ENCODE results near the gene TLR9. TPM values are rescaled to one million over a fixed set of nuclear protein-coding genes. Genes with fewer than 3 reads are reported as not detected.
A peak's percentile ranks its signal among the peaks of the same experiment; 100 is the strongest.

TLR9 gene
- total RNA-seq, 1 experiment from 2014 or later, result not detected

GRCh38 chr3:52246264-52246620 lies 20.8 kb upstream of the TLR9 start:
- ATAC-seq (peak; percentile 2), DNase-seq (no peak)
- TSS peak; percentile 18 for BruUV-seq (replicated peaks)
- Histone ChIP-seq H3K4me1 (ENCODE audit: insufficient read depth, low read length) (peaks cover 31% of the 10 kb centered on the region), H3K9me2 (replicated peaks; ENCODE audit: low read length) (no peaks in the 10 kb centered on the region), H3K4me2 (ENCODE audit: low read length) (peak overlapping the region; percentile 88), H3K9ac (ENCODE audit: low read length) (peak overlapping the region; percentile 43), H3K27ac (ENCODE audit: low read length) (no peak overlapping the region), H3F3A (ENCODE audit: low read length, unreplicated experiment) (peaks cover 4% of the 10 kb centered on the region), H3K4me3 (ENCODE audit: low read length) (peak overlapping the region; percentile 76), H3K36me3 (ENCODE audit: low read depth, low read length) (peaks cover 2% of the 10 kb centered on the region; the same call in 1 of the 2 replicates), H4K20me1 (ENCODE audit: low read length) (no peaks in the 10 kb centered on the region), H3K9me3 (ENCODE audit: low read length) (no peaks in the 10 kb centered on the region), H2AFZ (ENCODE audit: low read length) (peak overlapping the region; percentile 86), H3K27me3 (ENCODE audit: low read length) (no peaks in the 10 kb centered on the region), H3K79me2 (ENCODE audit: low read length) (no peaks in the 10 kb centered on the region)
- intact Hi-C loops (cut with micrococcal nuclease), result no loop called here
- TF ChIP-seq CTCF (conservative IDR thresholded peaks at IDR 0.05; ENCODE audit: low read depth, low read length), result no peak
- ChIA-PET POLR2A (ENCODE audit: unreplicated experiment) (interaction anchor here (0.6 to 1.0 kb wide), 3 partner anchors 30 to 303 kb away, joined by 3 to 14 read pairs (median 4); partner anchors contain the start of gene POC1A), CTCF (interaction anchor here (0.6 to 1.0 kb wide), 4 partner anchors 32 to 239 kb away, joined by 3 to 4 read pairs (median 4); partner anchors contain the start of gene WDR82)

GRCh38 chr3:52245322-52246263 lies 20.1 kb upstream of the TLR9 start, which contains the start of gene PPM1M:
Gene PPM1M, plus strand, starts transcription at chr3:52245759. Its CDS starts 66 bp downstream, at chr3:52245825.
- Histone ChIP-seq H3K27ac (ENCODE audit: low read length) (no peak within 1 kb of the TSS), H3K27me3 (ENCODE audit: low read length) (no peaks in the 10 kb centered on the region), H3K4me2 (ENCODE audit: low read length) (peak within 1 kb of the TSS; percentile 88), H3K4me3 (ENCODE audit: low read length) (peak within 1 kb of the TSS; percentile 76), H3K4me1 (ENCODE audit: insufficient read depth, low read length) (peaks cover 31% of the 10 kb centered on the region), H2AFZ (ENCODE audit: low read length) (peak within 1 kb of the TSS; percentile 86), H3K9me2 (replicated peaks; ENCODE audit: low read length) (no peaks in the 10 kb centered on the region), H3K9ac (ENCODE audit: low read length) (peak within 1 kb of the TSS; percentile 43), H3K79me2 (ENCODE audit: low read length) (no peaks in the 10 kb centered on the region), H4K20me1 (ENCODE audit: low read length) (no peaks in the 10 kb centered on the region), H3F3A (ENCODE audit: low read length, unreplicated experiment) (peaks cover 4% of the 10 kb centered on the region), H3K9me3 (ENCODE audit: low read length) (no peaks in the 10 kb centered on the region), H3K36me3 (ENCODE audit: low read depth, low read length) (peaks cover 2% of the 10 kb centered on the region; the same call in 1 of the 2 replicates)
- CTCF ChIA-PET, result interaction anchor here (0.6 to 1.0 kb wide), 3 partner anchors 33 to 192 kb away, joined by 3 to 4 read pairs (median 3); partner anchors contain the start of gene WDR82
- TF ChIP-seq CTCF (conservative IDR thresholded peaks at IDR 0.05; ENCODE audit: low read depth, low read length) (no peak), EZH2phosphoT487 (IDR thresholded peaks at IDR 0.05; ENCODE audit: borderline replicate concordance, low read length) (peak; percentile 89)
- intact Hi-C loops (cut with micrococcal nuclease), result no loop called here
- TSS peak; percentile 50 for BruUV-seq (replicated peaks)
- peak; percentile 62 for DNase-seq
- POLR2A ChIA-PET (ENCODE audit: unreplicated experiment), result interaction anchor here (0.5 to 1.0 kb wide), 6 partner anchors 29 to 745 kb away, joined by 3 to 35 read pairs (median 4); partner anchors contain the start of gene POC1A
- ATAC-seq, result peak; percentile 54
